T-cell (primary cell): ENCODE data around the gene CLRN3. TPM values are rescaled to one million over a fixed set of nuclear protein-coding genes. Genes with fewer than 3 reads are reported as not detected.

ENCODE experiments used
- ATAC-seq, 4 experiments: fragments of 200-7000 bp in 3 of 4; fragments of 150-1000 bp in 1 of 4; cut with Tn5 transposase; replicated peaks in 1 of 4; 1 replicate in 3 of 4; 2 replicates in 1 of 4; pipeline ENCODE4 v1.10.0; 2021; ENCODE audit warnings: moderate library complexity in 3 of 4, mild to moderate bottlenecking in 2 of 4, moderate number of reproducible peaks in 1 of 4
- CTCF ChIA-PET, 2 donors: fragments of 300-600 bp; sonication (Branson Sonifier 250); formaldehyde crosslinking; loops; one replicate each; lab custom pipeline; 2022; ENCODE audit warnings: antibody characterized with exemption in 2 of 2; lab: Charles Lee
- POLR2A ChIA-PET, 2 donors: fragments of 300-600 bp; sonication (Branson Sonifier 250); formaldehyde crosslinking; loops; one replicate each; lab custom pipeline; 2022; ENCODE audit warnings: antibody characterized with exemption in 2 of 2; lab: Charles Lee
- DNase-seq, 35 experiments: peaks; one replicate each; pipeline versions ENCODE4 v3.0.0 to v3.0.0-alpha.2; 2013 to 2023
- H3K27ac ChIP-seq: one replicate; pipeline ENCODE4 v1.5.1; 2013; ENCODE audit warnings: low read length
- H3K27me3 ChIP-seq, 2 experiments: replicated peaks in 1 of 2; 1 replicate in 1 of 2; 2 replicates in 1 of 2; pipeline versions ENCODE4 v1.6.1 to v1.7.0; 2013; ENCODE audit warnings: low read length in 1 of 2, mixed read lengths in 1 of 2; ENCODE audit not compliant: control insufficient read depth in 2 of 2, insufficient read depth in 2 of 2; ENCODE audit errors: extremely low read depth in 1 of 2
- H3K36me3 ChIP-seq, 2 donors: 1 replicate in 1 of 2; 2 replicates in 1 of 2; pipeline versions ENCODE4 v1.6.1 to v1.7.0; 2013; ENCODE audit warnings: low read length in 1 of 2; ENCODE audit not compliant: control insufficient read depth in 2 of 2, insufficient read depth in 1 of 2; ENCODE audit errors: extremely low read depth in 1 of 2
- H3K4me1 ChIP-seq, 2 experiments: 1 replicate in 1 of 2; 2 replicates in 1 of 2; pipeline versions ENCODE4 v1.6.1 to v1.7.0; 2013; ENCODE audit warnings: low read length in 2 of 2, mixed read lengths in 1 of 2; ENCODE audit not compliant: insufficient read depth in 2 of 2, control insufficient read depth in 1 of 2; ENCODE audit errors: extremely low read depth in 1 of 2
- H3K4me3 ChIP-seq, 2 donors: 1 replicate in 1 of 2; 2 replicates in 1 of 2; pipeline versions ENCODE4 v1.5.1 to v1.7.0; 2013; ENCODE audit warnings: mild to moderate bottlenecking in 2 of 2, low read length in 1 of 2, moderate library complexity in 1 of 2; ENCODE audit not compliant: control insufficient read depth in 1 of 2; ENCODE audit errors: extremely low read depth in 1 of 2
- H3K9me3 ChIP-seq: 2 replicates; pipeline ENCODE4 v1.7.0; 2013
- H3K27ac Mint-ChIP-seq, 2 donors: one replicate each; pipeline ENCODE4 v1.8.0; 2020 to 2021; ENCODE audit warnings: mild to moderate bottlenecking in 2 of 2, mixed read lengths in 2 of 2
- H3K27me3 Mint-ChIP-seq, 2 donors: one replicate each; pipeline ENCODE4 v1.8.0; 2021 to 2022; ENCODE audit warnings: mixed read lengths in 2 of 2
- H3K36me3 Mint-ChIP-seq: one replicate; pipeline ENCODE4 v1.8.0; 2021; ENCODE audit warnings: mixed read lengths
- H3K4me1 Mint-ChIP-seq, 3 donors: one replicate each; pipeline ENCODE4 v1.8.0; 2020 to 2022; ENCODE audit warnings: mixed read lengths in 3 of 3, mild to moderate bottlenecking in 1 of 3
- H3K4me3 Mint-ChIP-seq, 3 donors: one replicate each; pipeline ENCODE4 v1.8.0; 2020 to 2022; ENCODE audit warnings: mild to moderate bottlenecking in 3 of 3, mixed read lengths in 3 of 3, moderate library complexity in 3 of 3
- H3K9me3 Mint-ChIP-seq, 3 donors: one replicate each; pipeline ENCODE4 v1.8.0; 2020 to 2022; ENCODE audit warnings: mixed read lengths in 3 of 3
- WGBS: methylation state at CpG from one replicate; pipeline ENCODE4 v1.1.5; 2013; ENCODE audit warnings: missing lambda C conversion rate; ENCODE audit not compliant: insufficient coverage; 5-methylcytosine and 5-hydroxymethylcytosine counted together
- total RNA-seq, 35 experiments: library from RNA in 6 of 35; stranded (reverse) in 6 of 35; fragments of 120-200 nt in 1 of 35; gene quantifications; one replicate each; pipeline versions ENCODE4 v1.2.1 to v1.2.4 and lab custom pipeline; 2013 to 2026

Gene CLRN3
- total RNA-seq, 5 donors from 2014 or later (not counting 1 experiment from before 2014, with no cell fraction given) = not detected

DNA sequence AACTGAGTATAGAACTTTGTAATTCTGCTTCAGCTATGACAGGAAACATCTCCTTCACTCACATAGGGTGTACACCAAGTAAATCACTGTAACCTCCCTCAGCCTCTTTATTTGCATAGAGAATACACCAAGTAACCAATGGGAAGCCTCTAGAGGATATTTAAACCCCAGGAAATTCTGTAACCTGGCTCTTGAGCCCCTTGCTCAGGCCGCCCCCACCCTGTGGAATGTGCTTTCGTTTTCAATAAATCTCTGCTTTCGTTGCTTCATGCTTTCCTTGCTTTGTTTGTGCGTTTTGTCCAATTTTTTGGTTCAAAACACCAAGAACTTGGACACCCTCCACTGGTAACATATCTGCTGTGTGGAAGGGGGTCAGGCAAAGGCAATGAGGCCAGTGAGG is 60.2 kb downstream of the CLRN3 start:
- H3K36me3 ChIP-seq = no peaks in the 10 kb centered on the region
- ChIA-PET POLR2A (no interaction called here), CTCF (no interaction called here)
- no peaks in the 10 kb centered on the region for H3K9me3 ChIP-seq
- Mint-ChIP-seq H3K4me1 (no peaks in the 10 kb centered on the region), H3K4me3 (no peak overlapping the region), H3K27ac (no peak overlapping the region), H3K27me3 (peaks cover 16 to 27% of the 10 kb centered on the region in 2 donors), H3K9me3 (no peaks in the 10 kb centered on the region), H3K36me3 (no peaks in the 10 kb centered on the region)
- no peaks in the 10 kb centered on the region for H3K4me1 ChIP-seq
- ATAC-seq (no peak), DNase-seq (no peak)
- WGBS = 67% methylated on average over 2 of the region's 4 CpGs
- H3K4me3 ChIP-seq = no peak overlapping the region
- H3K27me3 ChIP-seq = peaks cover 0 to 30% of the 10 kb centered on the region in 2 experiments
- no peak overlapping the region for H3K27ac ChIP-seq

DNA sequence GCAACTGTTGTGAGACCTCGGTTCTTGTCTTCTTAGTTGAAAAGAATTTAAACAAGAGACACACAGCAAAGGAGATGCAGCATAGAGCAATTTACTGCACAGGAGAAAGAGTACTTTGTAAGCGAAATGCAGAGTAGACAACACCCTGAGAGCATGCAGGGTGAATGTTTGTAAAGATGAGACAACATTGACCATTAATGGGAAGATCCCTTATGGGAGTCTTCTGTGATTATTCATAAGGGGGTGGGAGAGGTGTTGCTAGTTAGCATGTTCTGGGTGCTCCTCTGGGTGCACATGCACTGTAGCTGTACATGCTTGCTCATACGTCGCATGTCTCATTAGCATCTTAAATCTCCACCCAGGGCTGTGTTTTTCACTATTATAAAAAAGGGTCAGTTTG is 62.3 kb downstream of the CLRN3 start:
- DNase-seq (no peak), ATAC-seq (no peak)
- Histone ChIP-seq H3K9me3 (no peaks in the 10 kb centered on the region), H3K27me3 (peaks cover 0 to 33% of the 10 kb centered on the region in 2 experiments), H3K27ac (no peak overlapping the region), H3K4me1 (no peaks in the 10 kb centered on the region), H3K36me3 (no peaks in the 10 kb centered on the region), H3K4me3 (no peak overlapping the region)
- H3K4me3 Mint-ChIP-seq = no peak overlapping the region
- no peaks in the 10 kb centered on the region for H3K4me1 Mint-ChIP-seq
- no peaks in the 10 kb centered on the region for H3K9me3 Mint-ChIP-seq
- H3K27me3 Mint-ChIP-seq = peaks cover 15 to 16% of the 10 kb centered on the region in 2 donors
- ChIA-PET CTCF (no interaction called here), POLR2A (no interaction called here)
- no peak overlapping the region for H3K27ac Mint-ChIP-seq
- WGBS = 69% methylated on average over 2 of the region's 4 CpGs
- no peaks in the 10 kb centered on the region for H3K36me3 Mint-ChIP-seq

Other genes with a start within 250 kb of the CLRN3 start
- gene FOXI2, start 155.8 kb downstream of the CLRN3 start, total RNA-seq = not detected
- gene PTPRE, start 14.2 kb upstream of the CLRN3 start, total RNA-seq = 10 to 100 TPM; 23.2 to 69.2 (median 32.2) TPM
- gene MKI67, start 233.5 kb upstream of the CLRN3 start, total RNA-seq = 1 to 10 TPM in 4 of 5 donors, under 1 TPM in 1; 0.70 to 8.6 (median 1.8) TPM